Measurements from ENCODE around the gene GAS2L1.
"Not testable (repeated sequence)": the region's sequence is repeated elsewhere in the genome, so short reads cannot be mapped to it uniquely, and the experiment has no call there.

Gene GAS2L1

DNA sequence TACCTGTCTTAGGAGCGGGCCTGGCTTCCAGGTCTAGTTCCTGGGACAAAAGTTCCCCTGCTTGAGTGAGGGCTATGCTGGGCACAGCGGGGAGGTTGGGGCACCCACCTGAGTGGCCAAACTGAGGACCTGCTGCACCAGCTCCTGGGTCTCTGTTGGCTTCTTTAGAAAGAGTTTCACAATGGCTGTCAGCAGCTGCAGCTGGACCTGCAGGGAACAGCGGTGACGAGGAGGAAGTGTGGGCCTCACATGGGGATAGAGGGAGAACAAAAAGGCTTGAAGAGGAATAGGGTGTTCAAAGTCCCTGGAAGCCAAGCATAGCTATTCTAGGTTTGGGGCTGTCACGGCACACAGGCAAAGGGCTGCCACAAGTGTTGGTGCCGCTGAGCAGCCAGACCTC, 35.7 kb downstream of the GAS2L1 start:
- DNase-seq (ENCODE audit: low read depth in 3 of 3) = no peak

DNA sequence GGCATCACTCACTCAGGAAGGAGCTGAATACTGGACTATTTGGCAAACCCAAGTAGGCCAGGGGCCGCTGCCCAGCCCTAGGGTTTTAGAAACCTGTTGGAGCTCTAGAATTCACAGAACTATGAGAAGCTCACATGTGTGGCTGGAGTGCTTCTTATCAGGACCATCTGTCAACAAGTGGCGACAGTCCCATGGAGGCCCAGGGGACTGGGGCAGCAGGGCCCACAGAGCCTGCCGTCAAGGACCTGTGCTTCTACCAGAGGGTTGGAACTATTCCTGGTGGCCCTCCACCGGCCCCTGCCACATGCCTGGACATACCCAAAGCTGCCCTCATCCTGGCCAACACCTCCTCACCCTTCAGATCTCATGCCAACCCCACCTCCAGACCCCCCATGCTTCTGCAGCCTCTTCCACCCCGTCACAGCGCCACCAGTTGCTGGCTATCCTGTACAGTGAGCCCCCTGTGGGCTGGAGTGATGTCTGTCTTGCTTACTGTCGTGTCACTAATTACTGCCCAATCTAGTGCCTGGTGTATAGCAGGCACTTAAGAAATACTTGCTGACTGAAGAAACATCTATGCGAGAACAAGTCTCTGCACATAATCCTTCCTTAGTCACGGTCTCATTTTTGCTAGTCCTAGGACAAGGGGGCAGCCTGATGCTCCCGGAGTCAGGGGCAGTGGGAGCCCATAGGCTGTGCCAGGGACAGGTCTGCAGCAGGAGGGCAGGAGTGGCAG, 36.3 kb downstream of the GAS2L1 start:
- DNase-seq (ENCODE audit: low read depth in 3 of 3) = no peak

DNA sequence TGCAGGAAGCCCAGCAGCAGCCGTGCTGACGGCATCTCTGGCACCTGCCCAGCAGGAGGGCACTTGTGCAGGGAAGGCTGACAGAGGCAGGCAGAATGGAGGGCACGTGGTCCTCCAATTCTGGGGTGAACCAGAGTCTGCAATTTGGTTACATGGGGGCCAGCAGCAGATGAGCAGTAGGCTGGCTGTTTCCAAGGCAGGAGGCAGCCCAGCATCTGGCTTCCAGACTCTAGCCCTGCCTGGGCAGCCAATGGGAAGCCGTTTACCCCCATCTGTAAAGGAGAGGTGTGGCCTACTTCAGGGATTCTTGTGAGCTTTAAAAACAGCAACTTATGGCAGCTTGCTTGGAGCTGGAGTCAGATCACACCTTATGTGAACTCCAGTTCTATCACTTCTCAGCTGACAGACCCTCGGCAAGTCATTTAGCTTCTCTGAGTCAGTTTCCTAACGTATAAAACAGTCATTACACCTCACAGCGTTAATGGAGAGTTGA, 36.9 kb downstream of the GAS2L1 start:
- no peak for DNase-seq (ENCODE audit: low read depth in 3 of 3)

DNA sequence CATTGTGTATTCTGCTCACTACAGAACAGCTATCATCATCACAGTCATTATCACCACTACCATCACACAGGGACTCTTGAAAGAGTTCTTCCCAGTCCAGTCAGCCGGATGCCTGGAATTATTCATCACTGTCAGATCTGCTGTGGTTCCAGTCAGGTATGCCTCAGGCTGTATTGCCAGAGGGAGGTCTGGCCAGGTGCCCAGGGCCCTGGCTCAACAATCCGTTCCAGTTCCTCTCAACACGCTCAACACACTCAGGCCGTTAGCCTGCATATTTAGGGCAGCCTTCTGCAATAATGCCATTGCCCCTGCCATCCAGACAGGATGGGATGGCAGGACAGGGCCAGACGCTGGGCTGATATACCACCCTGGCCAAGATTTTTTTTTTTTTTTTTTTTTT, 37.7 kb downstream of the GAS2L1 start:
- no peak for DNase-seq (ENCODE audit: low read depth in 3 of 3)

DNA sequence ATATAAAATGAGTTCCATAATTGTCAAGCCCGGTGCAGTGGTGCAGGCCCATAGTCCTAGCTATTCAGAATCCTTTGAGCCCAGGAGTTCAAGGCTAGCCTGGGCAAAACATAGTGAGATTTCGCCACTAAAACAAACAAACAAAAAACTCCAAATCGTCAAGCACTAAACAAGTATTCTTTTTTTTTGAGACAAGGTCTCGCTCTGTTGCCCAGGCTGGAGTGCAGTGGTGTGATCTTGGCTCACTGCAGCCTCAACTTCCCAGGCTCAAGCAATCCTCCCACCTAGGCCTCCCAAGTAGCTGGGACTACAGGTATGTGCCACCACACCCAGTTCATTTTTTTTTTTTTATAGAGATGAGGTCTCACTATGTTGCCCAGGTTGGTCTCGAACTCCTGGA, 38.4 kb downstream of the GAS2L1 start:
- not testable (repeated sequence) for DNase-seq (ENCODE audit: low read depth in 3 of 3)

DNA sequence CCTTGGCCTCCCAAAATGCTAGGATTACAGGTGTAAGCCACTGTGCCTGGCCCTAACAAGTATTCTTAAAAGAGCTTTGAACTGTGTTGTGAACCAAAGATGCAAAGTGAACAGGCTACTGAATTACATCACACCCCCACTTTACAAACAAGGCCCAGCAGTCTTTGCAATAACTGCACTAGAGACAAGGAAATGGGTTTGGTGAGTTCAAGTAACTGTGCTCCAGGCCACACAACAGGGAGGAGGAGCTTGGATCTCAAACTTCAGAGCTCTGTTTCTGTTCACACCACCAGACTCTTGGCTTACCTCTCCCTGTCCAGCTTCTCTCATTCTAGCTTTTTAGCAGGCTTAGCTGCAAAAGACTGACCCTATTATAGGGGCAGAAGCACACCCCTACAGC, 39.5 kb downstream of the GAS2L1 start:
- DNase-seq (ENCODE audit: low read depth in 3 of 3) = no peak

DNA sequence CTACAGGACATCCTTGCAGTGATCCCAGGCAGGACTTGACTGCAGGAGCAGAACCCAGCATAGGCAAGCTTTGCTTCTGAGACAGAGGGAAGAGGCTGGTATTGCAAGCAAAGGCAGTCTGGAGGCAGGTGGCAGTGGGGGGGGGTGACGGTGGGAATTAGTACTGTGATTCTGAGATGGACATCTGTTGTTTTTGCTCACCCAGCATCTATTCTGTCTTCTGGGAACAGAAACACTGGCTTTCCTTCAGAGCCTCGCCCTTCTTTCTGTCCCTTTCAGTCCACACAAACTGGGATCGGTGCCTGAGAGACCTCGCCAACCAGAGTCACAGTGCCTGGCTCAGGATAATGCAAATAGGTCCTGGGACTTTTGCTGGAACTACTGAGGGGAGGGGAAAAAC, 40.2 kb downstream of the GAS2L1 start:
- no peak for DNase-seq (ENCODE audit: low read depth in 3 of 3)

DNA sequence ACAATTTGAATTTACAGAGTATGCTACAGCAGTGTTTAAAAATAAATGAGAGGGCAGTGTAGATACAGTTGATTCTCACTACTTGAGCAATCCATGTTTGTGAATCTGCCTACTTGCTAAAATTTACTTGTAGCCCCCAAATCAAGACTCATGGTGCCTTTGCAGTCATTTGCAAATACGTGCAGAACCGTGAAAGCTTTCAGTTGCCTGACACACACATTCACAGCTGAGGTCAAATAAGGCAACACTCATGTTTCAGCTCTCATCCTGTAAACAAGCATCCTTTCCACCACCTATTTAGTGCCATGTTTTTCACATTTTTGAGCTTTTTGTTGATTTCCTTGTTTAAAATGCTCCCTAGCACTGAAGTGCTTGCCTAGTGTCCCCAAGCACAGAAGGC, 41.6 kb downstream of the GAS2L1 start:
- DNase-seq (ENCODE audit: low read depth in 3 of 3) = no peak

DNA sequence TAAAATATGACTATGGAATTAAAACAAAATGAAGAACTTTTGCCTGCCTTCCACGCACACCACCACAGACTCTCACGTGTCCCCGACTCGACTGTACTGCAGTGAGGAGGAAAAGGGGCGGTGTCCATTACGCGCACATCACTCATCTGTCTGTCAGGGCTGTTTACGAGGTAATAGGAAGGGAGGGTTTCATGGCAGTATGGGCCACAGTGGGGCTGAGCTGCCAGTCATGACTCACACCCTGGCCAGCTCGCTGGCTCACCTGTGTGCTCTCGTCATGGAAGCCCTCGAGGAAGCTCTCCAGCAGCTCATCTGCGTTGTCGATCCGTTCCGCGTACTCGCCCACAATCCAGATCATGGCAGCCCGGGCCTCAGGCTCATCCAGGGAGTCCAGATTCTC, 42.5 kb downstream of the GAS2L1 start:
- DNase-seq (ENCODE audit: low read depth in 3 of 3) = no peak

DNA sequence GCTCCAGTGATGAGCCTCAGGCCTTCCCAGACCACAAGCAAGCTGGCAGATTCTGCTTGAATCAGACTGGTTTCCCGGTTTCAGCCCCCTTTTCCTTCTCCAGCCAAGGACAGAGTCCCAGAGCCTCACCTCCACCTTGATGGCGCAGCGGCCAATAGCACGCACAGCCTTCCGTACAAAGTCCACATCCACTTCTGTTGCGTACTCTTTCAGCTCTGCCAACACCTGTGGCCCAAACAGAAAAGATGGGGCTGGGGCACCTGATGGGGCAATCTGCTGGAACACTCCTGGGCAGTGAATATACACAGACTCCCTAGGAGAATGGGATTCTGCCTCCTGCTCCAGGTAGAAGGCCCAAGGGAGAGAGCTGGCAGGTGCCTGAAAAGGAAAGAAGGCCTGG, 44.6 kb downstream of the GAS2L1 start:
- DNase-seq (ENCODE audit: low read depth in 3 of 3) = no peak

DNA sequence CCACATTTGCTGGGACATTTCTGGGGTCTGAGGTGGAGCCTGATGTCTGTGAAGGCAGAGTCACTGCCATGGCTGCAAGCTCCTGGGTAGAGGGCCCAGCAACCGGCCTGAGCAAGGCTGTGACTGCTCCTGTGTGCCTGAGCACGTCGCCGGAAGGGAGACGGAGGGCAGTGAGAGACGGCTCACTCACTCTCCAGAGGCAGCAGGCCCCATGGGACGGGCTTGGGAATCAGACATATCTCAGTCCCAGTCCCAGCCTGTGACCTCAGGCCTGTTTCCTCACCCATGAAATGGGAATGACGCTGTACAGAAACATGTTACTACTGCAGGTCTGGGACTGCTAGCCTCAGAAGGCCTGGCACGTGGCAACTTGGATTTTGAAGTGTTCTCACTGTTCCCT, 45.4 kb downstream of the GAS2L1 start:
- DNase-seq (ENCODE audit: low read depth in 3 of 3) = no peak

DNA sequence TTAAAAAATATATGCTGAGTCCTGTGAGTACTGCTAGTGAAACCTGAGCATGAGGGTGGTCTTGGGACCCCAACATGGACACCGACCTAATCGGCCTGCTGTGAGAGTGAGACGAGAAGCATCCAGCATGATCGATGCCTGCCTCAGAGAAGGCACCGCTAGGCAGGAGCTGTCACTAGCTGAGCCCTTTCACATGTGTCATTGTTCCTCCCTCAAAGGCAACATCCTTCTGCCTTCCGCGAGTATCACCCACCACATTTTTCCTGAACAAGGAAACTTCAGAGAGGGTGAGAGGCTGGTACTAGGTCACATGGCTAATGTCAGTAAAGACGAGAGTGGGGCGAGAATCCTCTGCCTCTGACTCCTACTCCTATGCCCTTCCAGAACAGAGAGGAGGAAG, 46.3 kb downstream of the GAS2L1 start:
- no peak for DNase-seq (ENCODE audit: low read depth in 3 of 3)

DNA sequence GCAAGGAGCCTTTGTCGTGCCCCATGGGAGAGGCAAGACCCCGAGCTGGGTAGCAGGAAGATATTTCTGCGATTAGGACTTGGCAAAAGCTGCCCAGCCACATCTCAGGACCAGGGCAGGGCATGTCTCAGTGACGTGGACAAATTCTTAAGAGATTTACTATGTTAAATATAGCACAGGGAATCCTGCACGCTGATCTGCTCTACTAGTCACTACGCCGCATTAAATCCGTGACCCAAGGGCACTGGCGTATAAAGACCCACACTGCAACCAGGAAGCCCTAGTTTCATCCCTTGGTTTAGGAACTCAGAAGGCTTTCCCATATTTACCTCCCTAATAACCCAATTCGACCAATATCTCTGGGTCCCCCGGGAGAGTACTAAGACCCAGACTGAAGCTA, 46.8 kb downstream of the GAS2L1 start:
- DNase-seq (ENCODE audit: low read depth in 3 of 3) = no peak

DNA sequence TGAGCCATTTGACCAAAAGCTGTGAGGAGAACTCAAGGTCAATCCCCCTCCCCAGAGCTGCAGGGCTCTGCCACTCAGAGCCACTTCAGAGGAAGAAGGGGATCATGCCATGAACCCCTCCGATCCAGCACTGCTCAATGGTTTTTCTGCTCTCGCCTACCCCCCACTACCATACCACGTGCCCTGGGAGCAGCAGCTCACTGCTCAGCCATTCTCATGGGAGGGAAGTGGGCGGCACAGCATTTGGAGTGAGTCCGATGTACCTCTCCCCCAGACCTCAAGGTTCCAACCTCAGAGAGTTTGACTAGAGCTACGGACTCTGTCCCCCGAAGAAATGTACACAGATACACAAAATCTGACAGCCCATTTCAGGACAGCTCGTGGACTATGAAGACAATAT, 47.4 kb downstream of the GAS2L1 start:
- no peak for DNase-seq (ENCODE audit: low read depth in 3 of 3)

DNA sequence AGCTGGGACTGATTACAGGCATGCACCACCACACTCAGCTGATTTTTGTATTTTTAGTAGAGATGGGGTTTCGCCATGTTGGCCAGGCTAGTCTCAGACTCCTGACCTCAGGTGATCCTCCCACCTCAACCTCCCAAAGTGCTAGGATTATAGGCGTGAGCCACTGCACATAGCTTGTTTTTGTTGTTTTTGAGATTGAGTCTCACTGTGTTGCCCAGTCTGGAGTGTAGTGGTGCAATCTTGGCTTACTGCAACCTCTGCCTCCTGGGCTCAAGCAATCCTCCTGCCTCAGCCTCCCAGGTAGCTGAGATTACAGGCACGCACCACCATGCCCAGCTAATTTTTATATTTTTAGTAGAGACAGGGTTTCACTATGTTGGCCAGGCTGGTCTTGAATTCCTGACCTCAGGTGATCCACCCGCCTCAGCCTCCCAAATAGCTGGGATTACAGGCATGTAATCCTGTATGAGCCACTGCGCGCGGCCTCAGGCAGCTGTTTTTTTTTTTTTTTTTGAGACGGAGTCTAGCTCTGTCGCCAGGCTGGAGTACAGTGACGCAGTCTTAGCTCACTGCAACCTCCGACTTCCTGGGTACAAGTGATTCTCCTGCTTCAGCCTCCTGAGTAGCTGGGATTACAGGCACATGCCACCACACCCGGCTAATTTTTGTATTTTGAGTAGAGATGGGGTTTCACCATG, 50.9 kb downstream of the GAS2L1 start:
- not testable (repeated sequence) for DNase-seq (ENCODE audit: low read depth in 3 of 3)

DNA sequence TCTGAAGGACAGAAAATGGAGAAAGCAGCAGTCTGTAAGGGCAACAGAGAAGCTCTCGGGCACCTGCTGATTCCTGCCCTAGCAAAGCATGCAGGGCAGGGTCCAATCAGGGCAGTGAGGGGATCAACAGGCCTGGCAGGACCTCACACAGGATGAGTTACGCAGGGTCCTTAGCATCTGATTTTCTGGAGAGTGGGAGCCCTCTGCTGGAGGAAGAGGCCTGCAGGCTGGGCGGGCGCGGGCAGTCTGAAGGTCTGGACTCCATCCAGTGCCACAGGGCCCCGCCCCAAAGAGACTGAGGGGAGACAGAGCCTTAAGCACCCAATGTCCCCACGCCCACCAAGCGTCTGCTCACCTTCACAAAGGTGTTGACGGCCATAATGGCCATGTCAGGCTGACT, 53.0 kb downstream of the GAS2L1 start:
- DNase-seq (ENCODE audit: low read depth in 3 of 3) = no peak

Data from stimulated activated CD4-positive, alpha-beta T cell treated with anti-CD3 and anti-CD28 coated beads, TNF-alpha, amount 100 ng/mL, for 4 hours (primary cell).